T47D (cell line): ENCODE data around the gene PHF21B.

Source experiments
- DNase-seq, 2 experiments: peaks; one replicate each; pipeline versions ENCODE4 v3.0.0 to v3.0.0-alpha.2; 2011 to 2012; ENCODE audit warnings: low read depth in 1 of 2, low spot score in 1 of 2
- JUND ChIP-seq: IDR thresholded peaks from 2 replicates; pipeline ENCODE4 v1.6.1; 2012; ENCODE audit warnings: low read depth
- in situ Hi-C: cut with HindIII; loops from 2 replicates; pipeline ENCODE4 v1.10.0; 2016; ENCODE audit warnings: low sequenced_read_pairs, low pct_unique_long_range_greater_than_20kb

Gene PHF21B

GRCh38 chr22:44942979-44943700, 66.7 kb downstream of the PHF21B start:
- no peak for DNase-seq
- no peak for TF ChIP-seq JUND
- in situ Hi-C loops = no loop called here

GRCh38 chr22:44942056-44942455, 67.7 kb downstream of the PHF21B start:
- in situ Hi-C loops = no loop called here
- no peak for TF ChIP-seq JUND
- no peak for DNase-seq

GRCh38 chr22:44941207-44941606, 68.6 kb downstream of the PHF21B start:
- TF ChIP-seq JUND = no peak
- DNase-seq = no peak
- in situ Hi-C loops = no loop called here

GRCh38 chr22:44940130-44940529, 69.7 kb downstream of the PHF21B start:
- no peak for DNase-seq
- in situ Hi-C loops = no loop called here
- TF ChIP-seq JUND = no peak

GRCh38 chr22:44939451-44939850, 70.4 kb downstream of the PHF21B start:
- no peak for TF ChIP-seq JUND
- in situ Hi-C loops = no loop called here
- no peak for DNase-seq

GRCh38 chr22:44938886-44939285, 70.9 kb downstream of the PHF21B start:
- DNase-seq = no peak
- in situ Hi-C loops = no loop called here

GRCh38 chr22:44937216-44937615, 72.6 kb downstream of the PHF21B start:
- in situ Hi-C loops = no loop called here
- DNase-seq = no peak
- TF ChIP-seq JUND = no peak

More at GRCh38 chr22:44938886-44939285, 70.9 kb downstream of the PHF21B start:
- TF ChIP-seq JUND = no peak

GRCh38 chr22:44936201-44936600, 73.6 kb downstream of the PHF21B start:
- in situ Hi-C loops = no loop called here
- TF ChIP-seq JUND = no peak
- no peak for DNase-seq

- TF ChIP-seq JUND = no peak
- no peak for DNase-seq
- in situ Hi-C loops = no loop called here
Observed at GRCh38 chr22:44935724-44936123, 74.1 kb downstream of the PHF21B start.

- in situ Hi-C loops = no loop called here
- TF ChIP-seq JUND = no peak
- no peak for DNase-seq
Observed at GRCh38 chr22:44934454-44934735, 75.4 kb downstream of the PHF21B start.

- TF ChIP-seq JUND = no peak
- DNase-seq = no peak
- in situ Hi-C loops = no loop called here
Observed at GRCh38 chr22:44933666-44934453, 75.9 kb downstream of the PHF21B start.

- TF ChIP-seq JUND = no peak
- in situ Hi-C loops = no loop called here
- DNase-seq = no peak
Observed at GRCh38 chr22:44932493-44932892, 77.3 kb downstream of the PHF21B start.

GRCh38 chr22:44931766-44932165, 78.0 kb downstream of the PHF21B start:
- DNase-seq = no peak
- in situ Hi-C loops = no loop called here
- no peak for TF ChIP-seq JUND
